OCI-LY3 (cell line): ENCODE measurements around the gene MRPL38.

Source experiments
- CTCF ChIP-seq: fragments of 200-600, 300-600 bp; sonication (generic); IDR thresholded peaks from 2 replicates; pipeline ENCODE4 v1.5.1; 2014; ENCODE audit warnings: antibody characterized with exemption, low read length, low read depth
- EZH2phosphoT487 ChIP-seq: fragments of 200-600 bp; shearing (Covaris generic); IDR thresholded peaks from 2 replicates; pipeline ENCODE4 v1.6.1; 2018; ENCODE audit warnings: antibody characterized with exemption, mixed run types, low read depth

DNA sequence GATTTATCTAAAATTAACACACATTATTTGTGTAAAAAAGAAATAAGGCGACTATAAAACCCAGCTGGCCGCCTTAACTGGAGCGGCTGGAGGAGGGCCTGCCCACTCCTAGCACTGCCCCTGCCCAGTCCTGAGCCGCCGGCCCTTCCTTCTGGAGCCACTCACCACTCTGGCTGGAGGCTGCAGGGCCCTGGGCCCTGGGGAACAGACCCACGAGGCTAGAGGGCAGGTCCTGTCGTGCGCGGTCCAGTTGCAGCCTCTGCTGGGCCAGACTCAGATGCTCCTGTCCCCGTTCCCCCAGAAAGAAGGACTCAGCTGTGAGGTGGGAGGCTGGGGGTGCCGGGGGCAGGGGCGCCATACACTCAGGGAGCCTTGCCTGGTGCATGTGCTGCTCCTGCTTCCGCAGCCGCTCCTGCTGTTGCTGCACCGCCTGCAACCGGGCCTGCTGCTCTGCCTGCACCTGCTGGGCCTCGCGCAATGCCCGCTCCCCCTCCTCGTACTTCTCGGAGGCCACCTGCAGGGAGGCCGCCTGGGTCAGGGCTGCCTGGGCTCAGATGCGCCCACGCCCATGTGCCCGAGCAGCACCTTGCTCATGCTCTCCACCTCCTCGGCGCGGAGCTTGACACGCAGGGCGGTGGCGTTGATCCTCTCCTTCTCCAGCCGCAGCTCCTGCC lies 9.0 kb upstream of the MRPL38 start:
- TF ChIP-seq CTCF, result no peak
- no peak for TF ChIP-seq EZH2phosphoT487
